Measurements from ENCODE around the gene NRCAM.
"Not testable (repeated sequence)": the region's sequence is repeated elsewhere in the genome, so short reads cannot be mapped to it uniquely, and the experiment has no call there.

Gene NRCAM

GRCh38 chr7:108393097-108393496 lies 63.1 kb downstream of the NRCAM start:
- not testable (repeated sequence) for DNase-seq

DNA sequence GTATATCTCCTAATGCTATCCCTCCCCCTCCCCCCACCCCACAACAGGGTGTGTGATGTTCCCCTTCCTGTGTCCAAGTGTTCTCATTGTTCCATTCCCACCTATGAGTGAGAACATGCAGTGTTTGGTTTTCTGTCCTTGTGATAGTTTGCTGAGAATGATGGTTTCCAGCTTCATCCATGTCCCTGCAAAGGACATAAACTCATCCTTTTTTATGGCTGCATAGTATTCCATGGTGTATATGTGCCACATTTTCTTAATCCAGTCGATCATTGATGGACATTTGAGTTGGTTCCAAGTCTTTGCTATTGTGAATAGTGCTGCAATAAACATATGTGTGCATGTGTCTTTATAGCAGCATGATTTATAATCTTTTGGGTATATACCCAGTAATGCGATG lies 68.5 kb downstream of the NRCAM start:
- not testable (repeated sequence) for DNase-seq

DNA sequence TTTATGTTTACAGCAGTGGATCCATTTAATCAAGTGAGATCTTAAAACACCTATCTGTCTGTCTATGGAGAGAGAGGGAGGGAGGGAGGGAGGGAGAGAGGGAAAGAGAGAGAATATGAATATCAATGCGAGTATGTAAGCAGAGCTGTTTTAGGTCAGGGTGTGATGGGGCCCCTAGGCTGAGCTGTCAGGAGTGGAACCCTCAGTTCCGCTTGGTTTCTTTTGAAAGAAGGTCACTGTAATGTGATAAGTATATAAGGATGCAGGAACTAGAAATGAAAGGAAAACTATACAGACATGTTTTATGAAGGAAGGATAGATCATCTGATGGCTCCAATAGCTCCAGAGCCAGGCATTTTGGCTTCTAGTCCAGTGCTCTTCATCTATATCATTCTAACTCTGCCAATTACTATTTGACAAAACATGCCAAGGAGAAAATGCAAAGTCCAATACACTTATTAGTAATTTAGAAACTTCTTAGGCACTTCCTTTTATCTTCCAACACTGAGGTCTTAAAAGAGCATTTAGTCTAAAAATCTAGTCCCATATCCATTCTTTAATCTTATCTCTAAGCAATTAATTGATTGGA lies 70.3 kb downstream of the NRCAM start:
- no peak for DNase-seq

DNA sequence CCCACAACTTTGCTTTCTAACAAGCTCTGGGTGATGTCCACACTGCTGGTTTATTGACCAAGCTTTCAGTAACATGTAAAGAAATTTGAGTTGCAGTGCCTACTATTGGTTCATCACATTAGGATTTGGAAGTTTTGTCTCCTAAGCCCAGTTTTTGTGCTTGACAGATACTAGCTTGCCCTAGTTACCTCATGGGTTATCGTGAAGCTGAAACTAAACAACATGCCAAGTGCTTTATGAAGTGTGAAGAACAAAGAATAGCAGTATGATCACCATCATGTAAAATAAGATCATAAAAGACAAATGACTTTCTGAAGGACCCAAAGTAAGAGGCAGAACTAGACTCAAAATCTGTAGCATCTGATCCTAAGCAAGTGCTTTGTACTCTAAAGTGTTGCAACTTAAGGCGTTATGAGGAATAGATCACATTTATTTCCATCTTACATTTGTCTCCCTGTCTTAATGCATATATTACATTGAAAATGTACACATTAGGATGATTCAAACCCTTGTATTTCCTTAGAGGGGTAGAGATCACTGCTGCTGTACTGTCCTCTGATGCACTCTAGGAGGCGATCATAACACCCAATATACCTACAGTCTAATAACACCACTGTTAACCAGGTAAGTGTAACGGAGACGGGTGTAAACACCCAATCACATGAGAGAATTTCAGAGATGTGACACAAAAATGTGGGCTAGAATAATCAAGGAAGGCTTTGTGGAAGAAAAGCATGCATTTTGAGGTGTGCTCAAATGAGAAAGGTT lies 71.3 kb downstream of the NRCAM start:
- peak; percentile 21 for DNase-seq

GRCh38 chr7:108382932-108383331 lies 73.3 kb downstream of the NRCAM start:
- DNase-seq, result no peak

GRCh38 chr7:108380517-108380916 lies 75.7 kb downstream of the NRCAM start:
- no peak for DNase-seq

DNA sequence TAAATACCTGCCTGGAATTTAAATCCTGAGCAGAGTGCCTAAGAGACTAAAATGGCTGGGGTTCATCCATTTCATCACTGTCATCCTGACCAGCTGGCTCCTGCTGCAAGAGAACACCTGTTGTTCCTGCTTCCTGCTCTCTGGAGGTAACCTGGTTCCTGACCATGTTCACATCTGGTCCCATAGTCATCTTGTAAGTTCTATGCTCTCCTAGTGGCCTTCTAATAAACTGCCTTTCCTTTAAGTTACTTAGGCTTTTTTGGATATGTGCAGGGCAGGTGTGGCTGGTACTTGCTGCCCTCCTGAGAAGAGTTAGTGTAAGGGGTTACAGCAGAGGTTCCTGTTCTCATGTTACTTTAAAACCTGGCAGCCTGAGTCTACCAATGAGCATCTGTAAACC lies 80.0 kb downstream of the NRCAM start:
- peak; percentile 55 for DNase-seq

DNA sequence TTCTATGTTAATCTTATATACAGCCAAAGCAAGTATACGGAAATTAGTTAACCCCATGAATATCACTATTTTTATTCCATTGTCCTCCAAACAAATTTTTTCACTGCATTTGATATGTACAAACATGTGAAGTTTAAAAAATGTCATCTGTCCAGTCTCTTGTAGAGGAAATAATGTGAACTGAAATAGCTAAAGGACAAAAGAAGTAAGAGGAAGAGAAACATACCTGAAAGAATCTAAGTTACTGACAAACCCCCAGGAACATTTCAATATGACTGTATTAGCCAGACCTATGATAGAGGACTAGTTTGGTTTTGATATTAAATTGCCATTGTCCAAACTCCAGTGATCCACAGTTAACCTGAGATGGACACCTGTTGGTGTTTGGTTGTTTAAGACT lies 80.6 kb downstream of the NRCAM start:
- no peak for DNase-seq

GRCh38 chr7:108374899-108375298 lies 81.3 kb downstream of the NRCAM start:
- DNase-seq, result no peak

GRCh38 chr7:108372618-108373017 lies 83.6 kb downstream of the NRCAM start:
- no peak for DNase-seq

DNA sequence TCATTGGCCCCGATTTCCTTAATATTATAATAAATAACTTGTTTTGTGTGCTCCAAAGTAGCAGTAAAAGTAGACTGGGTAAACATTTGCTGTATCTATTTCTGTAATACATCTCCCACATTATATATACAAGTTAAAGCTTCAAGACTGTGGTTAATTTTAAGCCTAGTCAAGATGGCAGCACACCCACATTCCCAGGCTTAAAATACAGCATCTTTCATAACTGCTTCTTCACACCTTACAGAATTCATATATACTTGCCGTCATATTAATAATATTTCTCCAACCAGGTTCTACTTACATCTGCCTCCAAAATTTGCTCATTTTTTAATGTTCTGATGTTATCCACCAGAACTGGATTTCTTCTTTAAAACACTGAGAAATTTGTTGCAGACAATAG lies 85.6 kb downstream of the NRCAM start:
- DNase-seq, result no peak

DNA sequence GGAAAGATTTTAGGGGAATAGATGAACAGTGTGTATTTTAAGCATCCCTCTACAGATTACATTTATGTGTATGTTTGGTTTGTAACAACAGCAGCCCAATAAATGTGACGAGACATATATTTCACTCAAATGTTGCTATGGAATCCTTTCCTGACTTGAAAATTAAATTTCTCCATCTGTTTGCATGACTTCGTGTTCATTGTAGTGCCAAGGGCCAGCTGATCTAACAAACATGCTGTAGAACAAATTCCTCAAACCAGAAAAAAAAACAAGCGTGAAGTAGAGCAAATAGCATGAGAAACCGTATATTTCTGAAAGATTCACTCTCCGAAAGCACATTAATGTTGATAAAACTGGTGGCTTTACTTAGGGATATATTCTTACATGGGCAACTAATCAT lies 87.8 kb downstream of the NRCAM start:
- peak; percentile 28 for DNase-seq

DNA sequence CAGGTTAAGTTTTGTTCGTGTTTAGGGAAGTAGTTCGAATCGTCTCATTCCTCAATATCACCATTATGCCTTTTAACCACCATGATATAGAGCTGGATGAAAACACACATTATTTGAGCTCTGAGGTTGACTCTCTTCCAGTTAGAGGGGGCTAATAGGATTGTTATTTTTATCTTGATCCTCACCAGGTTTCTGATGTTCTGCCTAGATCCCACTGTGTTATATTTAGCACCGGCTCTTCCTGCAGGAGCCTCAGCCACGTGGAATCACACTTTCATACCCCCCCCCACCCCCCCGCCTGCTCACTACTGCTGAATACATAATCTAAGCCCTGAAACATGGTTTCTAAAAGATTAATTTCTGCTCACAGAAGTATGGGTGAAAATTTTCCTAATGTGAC lies 88.3 kb downstream of the NRCAM start:
- peak; percentile 82 for DNase-seq

DNA sequence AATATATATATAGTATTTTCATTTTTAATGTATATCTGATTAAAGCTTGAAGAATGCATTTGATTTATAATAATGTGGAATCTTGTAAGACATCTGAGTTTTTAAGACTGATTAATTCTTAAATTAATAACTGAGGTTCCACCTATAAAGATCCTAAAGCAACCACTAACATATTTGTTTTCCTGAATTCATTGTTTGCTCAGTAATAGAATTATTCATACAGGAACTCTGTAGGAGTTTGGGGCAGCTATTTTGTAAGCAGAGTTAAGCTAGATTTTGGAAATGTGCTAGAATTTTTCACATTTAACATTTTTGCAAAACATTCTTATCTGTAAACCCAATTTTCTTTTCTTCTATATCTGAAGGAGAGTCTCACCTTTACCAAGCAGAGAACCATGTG lies 88.9 kb downstream of the NRCAM start:
- DNase-seq, result no peak

- no peak for DNase-seq
Measured at GRCh38 chr7:108363659-108364058, 92.6 kb downstream of the NRCAM start.

DNA sequence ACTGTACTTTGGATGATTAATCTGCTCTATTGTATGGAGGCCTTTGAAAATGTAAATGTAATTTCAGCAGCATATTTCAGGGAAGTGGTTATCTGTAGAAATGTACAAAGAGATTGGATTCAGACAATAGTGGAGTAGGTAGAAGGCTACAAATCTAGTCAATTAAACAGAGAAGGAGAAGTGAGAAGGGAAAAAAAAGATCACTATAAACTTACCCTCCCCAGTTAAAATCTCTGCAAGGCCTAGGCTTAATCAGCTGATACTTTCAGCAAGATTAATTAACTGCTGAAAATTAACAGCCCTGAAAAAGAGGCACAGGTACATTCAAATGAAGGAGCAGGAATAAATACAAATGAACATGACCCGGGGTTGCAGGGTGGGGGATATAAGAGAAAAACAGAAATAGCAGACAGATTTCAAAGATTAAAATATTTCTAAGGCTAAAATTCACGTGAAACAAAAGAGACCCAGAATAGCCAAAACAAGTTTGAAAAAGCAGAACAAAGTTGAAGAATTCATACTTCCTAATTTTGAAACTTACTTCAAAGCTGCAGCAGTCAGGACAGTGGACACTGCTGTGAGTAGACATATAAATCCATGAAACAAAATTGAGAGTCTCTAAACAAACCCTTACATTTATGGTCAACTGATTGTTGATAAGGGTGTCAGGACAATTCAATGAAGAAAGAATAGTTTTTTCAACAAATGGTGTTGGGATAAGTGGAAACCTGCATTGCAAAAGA lies 96.0 kb downstream of the NRCAM start:
- DNase-seq, result no peak

DNA sequence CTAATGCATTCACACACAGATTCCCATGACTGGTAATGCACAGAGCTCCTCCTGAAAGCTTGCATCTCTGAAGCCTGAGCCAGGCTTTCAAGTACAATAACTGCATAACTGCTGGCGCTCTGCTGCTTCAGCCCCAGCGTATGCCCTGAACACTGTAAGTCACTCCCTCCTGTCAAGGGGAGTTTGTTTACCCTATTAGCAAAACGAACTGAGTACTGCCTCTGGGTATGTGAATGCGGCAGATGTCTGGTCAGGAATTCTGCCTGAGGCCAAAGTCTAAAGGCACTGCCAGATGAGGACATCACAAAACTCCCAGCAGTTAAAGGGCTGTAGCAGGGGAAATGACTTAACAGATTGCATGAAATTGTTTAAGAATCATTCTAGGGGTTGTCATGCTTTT lies 97.7 kb downstream of the NRCAM start:
- DNase-seq, result peak; percentile 74

- peak; percentile 47 for DNase-seq
Measured at GRCh38 chr7:108351729-108352131, 104.5 kb downstream of the NRCAM start.

GRCh38 chr7:108348913-108349312 lies 107.3 kb downstream of the NRCAM start:
- no peak for DNase-seq

DNA sequence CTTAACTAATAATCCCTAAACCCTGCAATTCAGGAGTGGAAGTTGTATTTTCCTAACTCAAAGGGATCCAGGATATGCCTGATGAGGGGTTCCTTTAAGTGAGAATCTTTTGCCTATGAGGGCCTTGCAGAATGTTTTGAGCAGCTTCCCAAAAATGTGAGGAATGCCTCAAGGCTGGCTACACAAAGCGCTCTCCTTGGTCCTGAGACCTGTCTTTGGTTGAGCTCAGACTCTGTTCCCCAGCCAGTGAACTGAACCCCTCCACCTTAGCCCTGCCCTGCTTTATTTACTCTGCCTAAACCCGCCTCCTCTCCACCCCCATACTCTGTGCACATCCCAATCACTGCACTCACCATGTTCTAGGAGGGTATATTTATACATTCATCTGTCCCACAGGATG lies 108.6 kb downstream of the NRCAM start:
- DNase-seq, result peak; percentile 34

GRCh38 chr7:108345710-108346336 lies 110.4 kb downstream of the NRCAM start:
- DNase-seq, result peak; percentile 85

DNA sequence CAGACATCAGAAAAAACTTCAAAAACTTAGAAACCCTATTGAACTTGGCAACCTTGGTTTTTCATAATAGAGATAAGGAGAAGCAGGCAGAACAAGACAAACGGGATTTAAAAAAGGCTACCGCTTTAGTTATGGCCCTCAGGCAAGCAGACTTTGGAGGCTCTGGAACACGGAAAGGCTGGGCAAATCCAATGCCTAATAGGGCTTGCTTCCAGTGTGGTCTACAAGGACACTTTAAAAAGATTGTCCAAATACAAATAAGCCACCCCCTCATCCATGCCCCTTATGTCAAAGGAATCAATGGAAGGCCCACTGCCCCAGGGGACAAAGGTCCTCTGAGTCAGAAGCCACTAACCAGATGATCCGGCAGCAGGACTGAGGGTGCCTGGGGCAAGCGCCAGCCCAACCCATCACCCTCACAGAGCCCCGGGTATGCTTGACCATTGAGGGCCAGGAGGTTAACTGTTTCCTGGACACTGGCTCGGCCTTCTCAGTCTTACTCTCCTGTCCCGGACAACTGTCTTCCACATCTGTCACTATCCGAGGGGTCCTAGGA lies 115.3 kb downstream of the NRCAM start:
- no peak for DNase-seq

GRCh38 chr7:108340406-108340805 lies 115.8 kb downstream of the NRCAM start:
- not testable (repeated sequence) for DNase-seq
